Mucosa of rectum (tissue), 2 donors: ENCODE data around the gene TAF1D.
"Not testable (repeated sequence)": the region's sequence is repeated elsewhere in the genome, so short reads cannot be mapped to it uniquely, and the experiment has no call there.

Source experiments
- H3K27ac ChIP-seq, 2 donors: one replicate each; pipeline ENCODE4 v1.7.0; 2013; ENCODE audit warnings: inconsistent platforms in 2 of 2, low read depth in 2 of 2, low read length in 2 of 2
- H3K27me3 ChIP-seq, 2 donors: one replicate each; pipeline ENCODE4 v1.7.0; 2013; ENCODE audit warnings: low read length in 2 of 2; ENCODE audit not compliant: control insufficient read depth in 2 of 2, insufficient read depth in 2 of 2
- H3K36me3 ChIP-seq, 2 donors: one replicate each; pipeline ENCODE4 v1.7.0; 2013; ENCODE audit warnings: low read length in 2 of 2; ENCODE audit not compliant: control insufficient read depth in 2 of 2, insufficient read depth in 2 of 2
- H3K4me1 ChIP-seq, 2 donors: one replicate each; pipeline ENCODE4 v1.7.0; 2013; ENCODE audit warnings: low read length in 2 of 2, mild to moderate bottlenecking in 1 of 2; ENCODE audit not compliant: control insufficient read depth in 2 of 2, insufficient read depth in 2 of 2
- H3K4me3 ChIP-seq, 2 donors: one replicate each; pipeline ENCODE4 v1.7.0; 2013; ENCODE audit warnings: low read length in 2 of 2
- H3K9ac ChIP-seq, 2 donors: one replicate each; pipeline ENCODE4 v1.7.0; 2013; ENCODE audit warnings: low read length in 2 of 2, low read depth in 1 of 2, mild to moderate bottlenecking in 1 of 2
- H3K9me3 ChIP-seq, 2 donors: one replicate each; pipeline ENCODE4 v1.7.0; 2013; ENCODE audit warnings: low read length in 2 of 2; ENCODE audit not compliant: control insufficient read depth in 2 of 2
- donor health status: healthy.
- donor health status: Normal muscosa, but diverticular disease.

Gene TAF1D

GRCh38 chr11:93772123-93772522 lies 30.8 kb upstream of the TAF1D start:
- no peak overlapping the region for H3K4me3 ChIP-seq
- H3K9me3 ChIP-seq = no peaks in the 10 kb centered on the region
- no peak overlapping the region for H3K9ac ChIP-seq
- no peaks in the 10 kb centered on the region for H3K4me1 ChIP-seq
- no peaks in the 10 kb centered on the region for H3K27me3 ChIP-seq
- no peak overlapping the region for H3K27ac ChIP-seq
- H3K36me3 ChIP-seq = no peaks in the 10 kb centered on the region

GRCh38 chr11:93770160-93770559 lies 28.9 kb upstream of the TAF1D start:
- no peaks in the 10 kb centered on the region for H3K9me3 ChIP-seq
- H3K36me3 ChIP-seq = no peaks in the 10 kb centered on the region
- no peaks in the 10 kb centered on the region for H3K4me1 ChIP-seq
- no peak overlapping the region for H3K4me3 ChIP-seq
- H3K27me3 ChIP-seq = no peaks in the 10 kb centered on the region
- no peak overlapping the region for H3K9ac ChIP-seq
- H3K27ac ChIP-seq = no peak overlapping the region

GRCh38 chr11:93767018-93767417 lies 25.7 kb upstream of the TAF1D start:
- H3K27me3 ChIP-seq = no peaks in the 10 kb centered on the region
- no peak overlapping the region for H3K27ac ChIP-seq
- H3K9me3 ChIP-seq = no peaks in the 10 kb centered on the region
- H3K4me1 ChIP-seq = no peaks in the 10 kb centered on the region
- no peak overlapping the region for H3K4me3 ChIP-seq
- no peak overlapping the region for H3K9ac ChIP-seq
- peaks cover 10 to 22% of the 10 kb centered on the region in 2 donors for H3K36me3 ChIP-seq

DNA sequence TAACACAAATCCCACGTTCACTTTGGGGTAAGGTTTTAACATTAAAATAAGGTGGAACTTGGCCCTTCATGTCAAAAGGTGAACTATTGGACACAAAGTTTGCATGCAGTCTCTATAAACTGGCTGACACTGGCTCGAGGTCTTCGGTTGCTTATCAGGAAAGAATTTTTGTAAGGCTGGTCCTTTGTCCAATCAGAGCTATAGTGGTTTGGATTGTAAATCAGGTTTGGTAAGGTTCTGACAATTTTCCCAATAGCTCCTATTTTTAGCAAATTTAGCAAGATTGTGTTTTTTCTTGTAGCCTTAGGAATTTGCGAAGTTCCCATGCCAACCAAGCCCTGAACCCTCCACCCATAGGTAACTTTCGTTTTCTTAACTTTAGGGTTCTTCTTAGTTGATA lies 25.2 kb upstream of the TAF1D start:
- peaks cover 14 to 26% of the 10 kb centered on the region in 2 donors for H3K36me3 ChIP-seq
- no peaks in the 10 kb centered on the region for H3K9me3 ChIP-seq
- no peak overlapping the region for H3K4me3 ChIP-seq
- no peaks in the 10 kb centered on the region for H3K27me3 ChIP-seq
- no peak overlapping the region for H3K27ac ChIP-seq
- no peaks in the 10 kb centered on the region for H3K4me1 ChIP-seq
- H3K9ac ChIP-seq = no peak overlapping the region

GRCh38 chr11:93765551-93765950 lies 24.3 kb upstream of the TAF1D start:
- Histone ChIP-seq H3K9ac (no peak overlapping the region), H3K9me3 (no peaks in the 10 kb centered on the region), H3K4me3 (no peak overlapping the region), H3K4me1 (no peaks in the 10 kb centered on the region), H3K36me3 (peaks cover 19 to 31% of the 10 kb centered on the region in 2 donors), H3K27me3 (no peaks in the 10 kb centered on the region), H3K27ac (no peak overlapping the region)

- H3K9me3 ChIP-seq = no peaks in the 10 kb centered on the region
- peaks cover 33 to 60% of the 10 kb centered on the region in 2 donors for H3K36me3 ChIP-seq
- H3K27me3 ChIP-seq = no peaks in the 10 kb centered on the region
- H3K9ac ChIP-seq = no peak overlapping the region
- H3K4me3 ChIP-seq = no peak overlapping the region
- no peaks in the 10 kb centered on the region for H3K4me1 ChIP-seq
- H3K27ac ChIP-seq = no peak overlapping the region
Observed at GRCh38 chr11:93761910-93762309, 20.6 kb upstream of the TAF1D start.

DNA sequence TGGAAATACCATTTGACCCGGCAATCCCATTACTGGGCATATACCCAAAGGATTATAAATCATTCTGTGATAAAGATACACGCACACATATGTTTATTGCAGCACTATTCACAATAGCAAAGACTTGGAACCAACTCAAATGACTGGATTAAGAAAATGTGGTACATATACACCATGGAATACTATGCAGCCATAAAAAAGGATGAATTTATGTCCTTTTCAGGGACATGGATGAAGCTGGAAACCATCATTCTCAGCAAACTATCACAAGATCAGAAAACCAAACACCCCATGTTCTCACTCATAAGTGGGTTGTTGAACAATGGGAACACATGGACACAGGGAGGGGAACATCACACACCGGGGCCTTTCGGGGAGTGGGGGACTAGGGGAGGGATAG lies 17.8 kb upstream of the TAF1D start:
- not testable (repeated sequence) for H3K9me3 ChIP-seq, H3K4me1 ChIP-seq, H3K9ac ChIP-seq, H3K27ac ChIP-seq, H3K27me3 ChIP-seq, H3K4me3 ChIP-seq
- peaks cover 50 to 80% of the 10 kb centered on the region in 2 donors for H3K36me3 ChIP-seq

DNA sequence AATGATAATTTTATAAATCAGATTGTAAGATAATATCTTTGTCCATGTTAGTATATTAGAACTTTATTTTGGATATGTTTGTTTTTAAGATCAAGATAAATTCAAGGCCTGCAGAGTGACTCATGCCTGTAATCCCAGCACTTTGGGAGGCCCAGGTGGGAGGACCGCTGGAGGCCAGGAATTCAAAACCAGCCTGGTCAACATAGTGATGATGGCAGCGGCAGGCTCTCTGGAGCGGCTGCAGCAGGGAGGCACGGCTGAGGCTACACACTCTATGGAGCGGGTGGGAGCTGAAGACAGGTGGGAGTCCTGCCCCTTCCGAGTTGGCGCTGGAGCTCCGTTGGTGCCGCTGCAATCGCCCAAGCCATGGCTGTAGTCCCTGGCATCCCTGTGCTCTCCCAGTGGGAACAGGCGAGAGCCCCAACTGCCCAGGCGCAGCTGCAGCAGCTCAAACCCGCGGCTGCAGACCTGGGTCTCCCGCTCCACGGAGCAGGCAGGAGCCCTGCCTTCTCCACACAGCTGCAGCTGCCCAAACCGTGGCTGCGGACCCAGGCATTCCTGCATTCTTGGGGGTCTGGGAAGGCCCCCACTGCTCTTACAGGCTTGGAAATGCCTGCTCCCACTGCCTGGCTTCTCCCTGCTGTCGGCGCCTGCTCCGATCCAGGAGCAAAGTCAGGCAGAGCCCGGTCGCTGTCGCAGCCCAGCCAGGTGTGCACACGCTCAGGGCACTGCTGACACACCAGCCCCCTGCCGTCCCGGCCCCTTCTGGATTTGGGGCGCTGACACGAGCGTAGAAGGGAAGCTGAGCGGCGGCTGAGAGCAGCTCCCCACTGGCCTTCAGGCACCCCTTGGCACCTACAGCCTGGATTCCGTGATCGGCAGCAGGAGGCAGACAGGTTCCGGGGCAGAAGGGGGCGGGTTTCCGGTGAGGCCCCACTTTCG lies 16.9 kb upstream of the TAF1D start:
- H3K4me1 ChIP-seq = no peaks in the 10 kb centered on the region
- H3K4me3 ChIP-seq = no peak overlapping the region
- peaks cover 54 to 78% of the 10 kb centered on the region in 2 donors for H3K36me3 ChIP-seq
- H3K9ac ChIP-seq = no peak overlapping the region
- H3K27me3 ChIP-seq = no peaks in the 10 kb centered on the region
- no peaks in the 10 kb centered on the region for H3K9me3 ChIP-seq
- no peak overlapping the region for H3K27ac ChIP-seq

DNA sequence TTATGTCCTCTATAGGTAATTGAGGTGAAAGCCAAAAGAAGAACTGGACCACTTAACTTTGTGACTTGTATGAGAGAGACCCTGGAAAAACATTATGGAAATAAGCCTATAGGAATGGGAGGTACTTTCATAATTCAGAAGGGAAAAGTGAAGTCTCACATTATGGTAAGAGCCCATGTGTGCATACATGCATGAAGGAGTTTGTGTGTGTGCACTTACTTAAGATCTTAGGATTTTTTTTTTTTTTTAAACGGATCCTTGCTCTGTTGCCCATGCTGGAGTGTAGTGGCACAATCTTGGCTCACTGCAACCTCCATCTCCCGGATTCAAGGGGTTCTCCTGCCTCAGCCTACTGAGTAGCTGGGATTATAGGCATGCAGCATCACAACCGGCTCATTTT lies 16.0 kb upstream of the TAF1D start:
- Histone ChIP-seq H3K9ac (no peak overlapping the region), H3K36me3 (peaks cover 48 to 69% of the 10 kb centered on the region in 2 donors), H3K4me3 (no peak overlapping the region), H3K27ac (no peak overlapping the region), H3K9me3 (no peaks in the 10 kb centered on the region), H3K27me3 (no peaks in the 10 kb centered on the region), H3K4me1 (no peaks in the 10 kb centered on the region)

DNA sequence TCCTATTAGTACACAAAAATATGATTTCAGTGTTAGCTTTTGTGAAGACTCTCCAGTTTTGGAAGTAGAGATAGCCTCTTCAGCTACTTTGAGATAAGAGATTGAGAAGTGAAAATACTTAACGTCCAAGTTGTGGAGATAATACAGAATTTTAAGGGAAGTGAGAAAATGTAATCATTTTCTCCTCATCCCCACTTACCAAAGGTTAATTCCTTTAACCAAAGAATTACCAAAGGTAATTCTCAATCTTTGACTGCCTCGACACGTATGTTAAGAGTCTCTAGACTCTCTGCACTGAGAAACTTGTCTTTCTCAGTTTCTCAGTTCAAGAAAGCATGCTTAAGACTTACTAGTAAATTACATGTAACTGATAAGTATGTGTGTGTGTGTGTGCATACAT lies 15.5 kb upstream of the TAF1D start:
- Histone ChIP-seq H3K9me3 (no peaks in the 10 kb centered on the region), H3K4me3 (no peak overlapping the region), H3K27me3 (no peaks in the 10 kb centered on the region), H3K27ac (no peak overlapping the region), H3K4me1 (no peaks in the 10 kb centered on the region), H3K9ac (no peak overlapping the region), H3K36me3 (peaks cover 44 to 65% of the 10 kb centered on the region in 2 donors)
